MCF 10A (cell line): ENCODE results near the gene MIDN. TPM values are rescaled to one million over a fixed set of nuclear protein-coding genes. Genes with fewer than 3 reads are reported as not detected.

Experiments used
- BruUV-seq: library from RNA; stranded (reverse); fragments of 400-500 nt; replicated peaks from 2 replicates; lab custom pipeline; 2021; lab: Mats Ljungman, UMichigan
- CTCF ChIA-PET: fragments of 300-600 bp; sonication (Branson Sonifier 250); formaldehyde crosslinking; extraction: SDS; loops from one replicate; lab custom pipeline; 2021; ENCODE audit warnings: antibody characterized with exemption, inconsistent platforms; lab: Yijun Ruan, JAX
- POLR2A ChIA-PET: fragments of 300-600, 350-650 bp; sonication (Branson Sonifier 250); formaldehyde crosslinking; extraction: SDS; loops from one replicate; lab custom pipeline; 2020; ENCODE audit warnings: antibody characterized with exemption, inconsistent platforms; lab: Yijun Ruan, JAX
- DNase-seq: peaks from one replicate; pipeline ENCODE4 v3.0.0-alpha.2; 2018; ENCODE audit not compliant: unreplicated experiment
- H3K27ac Mint-ChIP-seq: one replicate; pipeline ENCODE4 v1.8.0; 2022; ENCODE audit warnings: mild to moderate bottlenecking, low read depth, mixed read lengths; ENCODE audit not compliant: unreplicated experiment
- H3K27me3 Mint-ChIP-seq: one replicate; pipeline ENCODE4 v1.8.0; 2022; ENCODE audit warnings: mixed read lengths; ENCODE audit not compliant: insufficient read depth, unreplicated experiment
- H3K36me3 Mint-ChIP-seq: one replicate; pipeline ENCODE4 v1.8.0; 2022; ENCODE audit warnings: mild to moderate bottlenecking, moderate library complexity, mixed read lengths; ENCODE audit not compliant: insufficient read depth, unreplicated experiment
- H3K4me1 Mint-ChIP-seq: one replicate; pipeline ENCODE4 v1.8.0; 2022; ENCODE audit warnings: mixed read lengths; ENCODE audit not compliant: insufficient read depth, unreplicated experiment
- H3K4me3 Mint-ChIP-seq: one replicate; pipeline ENCODE4 v1.8.0; 2022; ENCODE audit warnings: mild to moderate bottlenecking, moderate library complexity, mixed read lengths; ENCODE audit not compliant: unreplicated experiment
- H3K9me3 Mint-ChIP-seq: one replicate; pipeline ENCODE4 v1.8.0; 2022; ENCODE audit warnings: mixed read lengths; ENCODE audit not compliant: unreplicated experiment
- CTCF ChIP-seq: fragments of 200-600 bp; IDR thresholded peaks from one replicate; pipeline ENCODE4 v1.8.0; 2022; ENCODE audit warnings: antibody characterized with exemption, mild to moderate bottlenecking; ENCODE audit not compliant: unreplicated experiment
- intact Hi-C: fragments of 100-400 bp; cut with micrococcal nuclease; formaldehyde crosslinking; loops from 2 replicates; pipeline ENCODE4 v1.14.1; 2022
- total RNA-seq: library from RNA; stranded (reverse); gene quantifications from 2 replicates; pipeline ENCODE4 v1.2.3, GENCODE V29; 2022

MIDN gene
- total RNA-seq, 1 experiment from 2014 or later = 73.6 TPM

- Mint-ChIP-seq H3K36me3 (peaks cover 10% of the 10 kb centered on the region), H3K4me3 (no peak overlapping the region), H3K27ac (no peak overlapping the region), H3K4me1 (peaks cover 14% of the 10 kb centered on the region), H3K27me3 (no peaks in the 10 kb centered on the region), H3K9me3 (no peaks in the 10 kb centered on the region)
- POLR2A ChIA-PET = no interaction called here
- no peak for DNase-seq
- CTCF ChIA-PET = no interaction called here
- BruUV-seq = no TSS peak
- intact Hi-C loops = no loop called here
- no peak for TF ChIP-seq CTCF
Measured at GRCh38 chr19:1230783-1231489, 17.4 kb upstream of the MIDN start.

- CTCF ChIA-PET = interaction anchor here (0.5 to 0.7 kb wide), 3 partner anchors 14 to 81 kb away, joined by 3 to 4 read pairs (median 4); no protein-coding TSS in a partner anchor
- POLR2A ChIA-PET = interaction anchor here (0.6 to 1.0 kb wide), 3 partner anchors 15 to 128 kb away, joined by 3 to 4 read pairs (median 4); partner anchors contain the start of gene GPX4
- no TSS peak for BruUV-seq
- peaks cover 7% of the 10 kb centered on the region for H3K36me3 Mint-ChIP-seq
- H3K4me1 Mint-ChIP-seq = peaks cover 14% of the 10 kb centered on the region
- no peak for DNase-seq
- no peak for TF ChIP-seq CTCF
- H3K27me3 Mint-ChIP-seq = no peaks in the 10 kb centered on the region
- H3K27ac Mint-ChIP-seq = peak overlapping the region; percentile 27
- H3K4me3 Mint-ChIP-seq = no peak overlapping the region
- H3K9me3 Mint-ChIP-seq = no peaks in the 10 kb centered on the region
- intact Hi-C loops = no loop called here
Measured at GRCh38 chr19:1231729-1232637, 16.4 kb upstream of the MIDN start.

- no peak for DNase-seq
- BruUV-seq = no TSS peak
- CTCF ChIA-PET = interaction anchor here (0.5 to 0.7 kb wide), 4 partner anchors 12 to 81 kb away, joined by 3 to 5 read pairs (median 4); no protein-coding TSS in a partner anchor
- POLR2A ChIA-PET = interaction anchor here (0.6 to 1.0 kb wide), 3 partner anchors 16 to 129 kb away, joined by 3 to 4 read pairs (median 4); partner anchors contain the start of gene GPX4
- peaks cover 14% of the 10 kb centered on the region for H3K4me1 Mint-ChIP-seq
- peak overlapping the region; percentile 27 for H3K27ac Mint-ChIP-seq
- H3K36me3 Mint-ChIP-seq = peaks cover 5% of the 10 kb centered on the region
- no peak for TF ChIP-seq CTCF
- H3K27me3 Mint-ChIP-seq = no peaks in the 10 kb centered on the region
- H3K9me3 Mint-ChIP-seq = no peaks in the 10 kb centered on the region
- no peak overlapping the region for H3K4me3 Mint-ChIP-seq
- intact Hi-C loops = no loop called here
Measured at GRCh38 chr19:1232652-1233072, 15.7 kb upstream of the MIDN start.
